H1 (cell line): ENCODE measurements around the gene TGM4. TPM values are rescaled to one million over a fixed set of nuclear protein-coding genes. Genes with fewer than 3 reads are reported as not detected.
A peak's percentile ranks its signal among the peaks of the same experiment; 100 is the strongest.

Source experiments
- CTCF ChIA-PET: fragments of 300-600 bp; sonication (Branson Sonifier 250); formaldehyde crosslinking; loops from one replicate; lab custom pipeline; 2021; ENCODE audit not compliant: partially characterized antibody; lab: Charles Lee
- POLR2A ChIA-PET: fragments of 300-600 bp; sonication (Branson Sonifier 250); formaldehyde crosslinking; loops from one replicate; lab custom pipeline; 2021; ENCODE audit warnings: inconsistent platforms; ENCODE audit not compliant: partially characterized antibody; lab: Charles Lee
- DNase-seq, 2 experiments: peaks; one replicate each; pipeline versions ENCODE4 v3.0.0 to v3.0.0-alpha.2; 2010 to 2022; ENCODE audit warnings: low spot score in 2 of 2, low read depth in 1 of 2, mixed read lengths in 1 of 2
- FAIRE-seq: peaks from 2 replicates; lab custom pipeline; 2011; peaks lifted over from hg19 to GRCh38; lab: Jason Lieb, UNC
- H2AFZ ChIP-seq: 2 replicates; pipeline ENCODE4 v1.8.1; 2012; ENCODE audit warnings: low read length, inconsistent platforms
- H2AK5ac ChIP-seq: 2 replicates; pipeline ENCODE4 v1.6.1; 2013; ENCODE audit warnings: low read depth, low read length
- H2BK120ac ChIP-seq: replicated peaks from 2 replicates; pipeline ENCODE3; 2013; ENCODE audit warnings: low read depth, low read length, inconsistent platforms
- H2BK12ac ChIP-seq: 2 replicates; pipeline ENCODE4 v1.6.1; 2013; ENCODE audit warnings: low read depth, low read length
- H2BK15ac ChIP-seq: 2 replicates; pipeline ENCODE4 v1.6.1; 2013; ENCODE audit warnings: low read length
- H2BK20ac ChIP-seq: 2 replicates; pipeline ENCODE4 v1.6.1; 2013; ENCODE audit warnings: low read length
- H2BK5ac ChIP-seq: 2 replicates; pipeline ENCODE4 v1.6.1; 2013; ENCODE audit warnings: low read depth, low read length
- H3K14ac ChIP-seq: 2 replicates; pipeline ENCODE4 v1.6.1; 2013; ENCODE audit warnings: inconsistent platforms; ENCODE audit not compliant: insufficient read length
- H3K18ac ChIP-seq: 2 replicates; pipeline ENCODE4 v1.6.1; 2013; ENCODE audit warnings: low read length; ENCODE audit errors: extremely low read depth
- H3K23ac ChIP-seq: 2 replicates; pipeline ENCODE4 v1.6.1; 2013; ENCODE audit warnings: inconsistent platforms; ENCODE audit not compliant: insufficient read length
- H3K23me2 ChIP-seq: 2 replicates; pipeline ENCODE4 v1.6.1; 2013; ENCODE audit warnings: low read depth, low read length
- H3K27ac ChIP-seq: 2 replicates; pipeline ENCODE4 v1.6.1; 2011; ENCODE audit warnings: low read depth, low read length, inconsistent platforms
- H3K27me3 ChIP-seq, 4 experiments: replicated peaks in 1 of 4; 1 replicate in 1 of 4; 2 replicates in 3 of 4; pipeline versions ENCODE4 v1.6.1 to v1.8.1; 2011 to 2013; ENCODE audit warnings: low read length in 3 of 4, mild to moderate bottlenecking in 3 of 4, inconsistent platforms in 2 of 4, mixed read lengths in 2 of 4, moderate library complexity in 1 of 4; ENCODE audit not compliant: control insufficient read depth in 3 of 4, insufficient read depth in 3 of 4; ENCODE audit errors: extremely low read depth in 1 of 4
- H3K36me3 ChIP-seq, 4 experiments: 2 replicates each; pipeline versions ENCODE4 v1.6.1 to v1.8.1; 2011 to 2013; ENCODE audit warnings: mild to moderate bottlenecking in 4 of 4, low read length in 3 of 4, moderate library complexity in 2 of 4, control low read depth in 1 of 4, inconsistent platforms in 1 of 4; ENCODE audit not compliant: insufficient read depth in 4 of 4, control insufficient read depth in 2 of 4
- H3K4ac ChIP-seq: replicated peaks from 2 replicates; pipeline ENCODE3; 2013; ENCODE audit warnings: low read length, low read depth, mixed read lengths, inconsistent platforms; ENCODE audit not compliant: insufficient read length
- H3K4me1 ChIP-seq, 4 experiments: replicated peaks in 1 of 4; 1 replicate in 1 of 4; 2 replicates in 3 of 4; pipeline versions ENCODE4 v1.6.1 to v1.8.1; 2011 to 2013; ENCODE audit warnings: low read length in 3 of 4, inconsistent platforms in 2 of 4, mixed read lengths in 1 of 4; ENCODE audit not compliant: insufficient read depth in 4 of 4, control insufficient read depth in 3 of 4
- H3K4me2 ChIP-seq, 2 experiments: 2 replicates each; pipeline versions ENCODE4 v1.6.1 to v1.8.1; 2011 to 2013; ENCODE audit warnings: low read depth in 2 of 2, low read length in 2 of 2, control low read depth in 1 of 2, inconsistent platforms in 1 of 2, mild to moderate bottlenecking in 1 of 2; ENCODE audit not compliant: insufficient read depth in 1 of 2
- H3K4me3 ChIP-seq, 4 experiments: fragments of 200-600, 300-600 bp in 1 of 4; sonication (generic), shearing (Covaris generic), sonication (Bioruptor Twin) in 1 of 4; 2 replicates each; pipeline versions ENCODE4 v1.5.1 to v1.8.1; 2011 to 2016; ENCODE audit warnings: low read length in 4 of 4, low read depth in 3 of 4, control low read depth in 2 of 4, inconsistent platforms in 2 of 4, mild to moderate bottlenecking in 2 of 4, mixed read lengths in 1 of 4, moderate library complexity in 1 of 4; ENCODE audit not compliant: insufficient read depth in 2 of 4; ENCODE audit errors: extremely low read depth in 1 of 4
- H3K56ac ChIP-seq: replicated peaks from 2 replicates; pipeline ENCODE3; 2013; ENCODE audit warnings: low read depth, mild to moderate bottlenecking, mixed read lengths, low read length, inconsistent platforms; ENCODE audit not compliant: insufficient read length
- H3K79me1 ChIP-seq: 2 replicates; pipeline ENCODE4 v1.6.1; 2013; ENCODE audit warnings: low read depth, low read length, control low read depth
- H3K79me2 ChIP-seq, 2 experiments: 2 replicates each; pipeline versions ENCODE4 v1.6.1 to v1.8.1; 2012 to 2013; ENCODE audit warnings: low read length in 2 of 2, mild to moderate bottlenecking in 2 of 2, inconsistent platforms in 1 of 2; ENCODE audit not compliant: insufficient read depth in 2 of 2, control insufficient read depth in 1 of 2
- H3K9ac ChIP-seq, 4 experiments: replicated peaks in 1 of 4; 1 replicate in 1 of 4; 2 replicates in 3 of 4; pipeline versions ENCODE4 v1.6.1 to v1.8.1; 2011 to 2013; ENCODE audit warnings: low read depth in 3 of 4, low read length in 3 of 4, control low read depth in 2 of 4, mild to moderate bottlenecking in 2 of 4, moderate library complexity in 2 of 4, inconsistent platforms in 1 of 4; ENCODE audit errors: extremely low read depth in 1 of 4
- H3K9me3 ChIP-seq, 2 experiments: 2 replicates each; pipeline versions ENCODE4 v1.6.1 to v1.8.1; 2012 to 2013; ENCODE audit warnings: mild to moderate bottlenecking in 2 of 2, moderate library complexity in 2 of 2, control low read depth in 1 of 2, inconsistent platforms in 1 of 2, low read depth in 1 of 2, low read length in 1 of 2, mixed read lengths in 1 of 2; ENCODE audit not compliant: insufficient read depth in 2 of 2
- H4K20me1 ChIP-seq, 2 experiments: replicated peaks in 1 of 2; 2 replicates each; pipeline versions ENCODE3 to v1.8.1; 2011 to 2013; ENCODE audit warnings: inconsistent platforms in 2 of 2, low read length in 2 of 2, mild to moderate bottlenecking in 1 of 2; ENCODE audit not compliant: insufficient read depth in 2 of 2, control insufficient read depth in 1 of 2
- H4K5ac ChIP-seq: 2 replicates; pipeline ENCODE4 v1.6.1; 2013; ENCODE audit warnings: low read length, low read depth, mixed read lengths, inconsistent platforms; ENCODE audit not compliant: insufficient read length
- H4K8ac ChIP-seq: 2 replicates; pipeline ENCODE4 v1.8.0; 2013; ENCODE audit warnings: mild to moderate bottlenecking, moderate library complexity, low read length, inconsistent platforms; ENCODE audit not compliant: insufficient read depth; ENCODE audit errors: extremely low read depth
- H4K91ac ChIP-seq: replicated peaks from 2 replicates; pipeline ENCODE3; 2013; ENCODE audit warnings: low read length, mixed read lengths, inconsistent platforms; ENCODE audit not compliant: insufficient read length
- BACH1 ChIP-seq: IDR thresholded peaks from 2 replicates; pipeline ENCODE4 v1.6.1; 2012; ENCODE audit warnings: low read length, improper control_type of control experiment
- BCL11A ChIP-seq, 2 experiments: IDR thresholded peaks; one replicate each; pipeline ENCODE4 v1.6.1; 2011; ENCODE audit warnings: low read depth in 2 of 2, low read length in 2 of 2, mild to moderate bottlenecking in 2 of 2
- BRCA1 ChIP-seq: IDR thresholded peaks from 2 replicates; pipeline ENCODE4 v1.6.1; 2012; ENCODE audit warnings: low read depth, low read length, improper control_type of control experiment
- CHD1 ChIP-seq: IDR thresholded peaks from 2 replicates; pipeline ENCODE4 v1.6.1; 2012; ENCODE audit warnings: low read depth, low read length, improper control_type of control experiment
- CREB1 ChIP-seq: IDR thresholded peaks from 2 replicates; pipeline ENCODE4 v1.6.1; 2012; ENCODE audit warnings: inconsistent platforms
- CTBP2 ChIP-seq: IDR thresholded peaks from 2 replicates; pipeline ENCODE4 v1.7.0; 2011; ENCODE audit warnings: borderline replicate concordance, mild to moderate bottlenecking, moderate library complexity, mixed read lengths, low read length; ENCODE audit not compliant: insufficient read depth, insufficient read length
- EP300 ChIP-seq, 2 experiments: IDR thresholded peaks; 1 replicate in 1 of 2; 2 replicates in 1 of 2; pipeline ENCODE4 v1.6.1; 2011 to 2012; ENCODE audit warnings: low read depth in 2 of 2, low read length in 2 of 2, mild to moderate bottlenecking in 2 of 2, borderline replicate concordance in 1 of 2, inconsistent platforms in 1 of 2, moderate library complexity in 1 of 2
- HDAC6 ChIP-seq: IDR thresholded peaks from one replicate; pipeline ENCODE4 v1.7.1; 2012; ENCODE audit warnings: low read depth, mild to moderate bottlenecking, inconsistent platforms, low read length, moderate library complexity
- KDM4A ChIP-seq: IDR thresholded peaks from one replicate; pipeline ENCODE4 v1.7.1; 2012; ENCODE audit warnings: low read depth, mild to moderate bottlenecking, moderate library complexity, low read length, inconsistent platforms; ENCODE audit not compliant: severe bottlenecking
- SIX5 ChIP-seq: IDR thresholded peaks from 2 replicates; pipeline ENCODE4 v1.6.1; 2011; ENCODE audit warnings: mild to moderate bottlenecking, low read depth, low read length
- TAF7 ChIP-seq: optimal IDR thresholded peaks from 2 replicates; pipeline ENCODE3; 2011; ENCODE audit warnings: low read depth, mild to moderate bottlenecking, inconsistent platforms, low read length, moderate library complexity, borderline replicate concordance
- WGBS, 2 experiments: shearing (Covaris generic) in 1 of 2; methylation state at CpG; one replicate each; pipeline versions ENCODE4 v1.1.6 to v1.1.7; 2013 to 2015; ENCODE audit warnings: low lambda C conversion rate in 2 of 2, mixed read lengths in 2 of 2, inconsistent platforms in 1 of 2, low coverage in 1 of 2, missing lambda C conversion rate in 1 of 2; ENCODE audit not compliant: insufficient replicate concordance in 2 of 2, insufficient coverage in 1 of 2, insufficient read length in 1 of 2; ENCODE audit errors: extremely low coverage in 1 of 2, missing lambda C conversion rate in 1 of 2; 5-methylcytosine and 5-hydroxymethylcytosine counted together
- polyA plus RNA-seq, 7 experiments: library from polyadenylated mRNA; depleted of rRNA in 3 of 7; stranded (reverse) in 5 of 7; unstranded in 2 of 7; fragments of >200 nt in 5 of 7; fragments of 200-250 nt in 2 of 7; gene quantifications; 1 replicate in 5 of 7; 2 replicates in 1 of 7; 4 replicates in 1 of 7; pipeline versions ENCODE4 v1.2.1 to v1.2.3, GENCODE V29; 2011 to 2013; ENCODE audit warnings: missing spikeins in 2 of 7, mixed read lengths in 2 of 7
- total RNA-seq: library from RNA; stranded (reverse); fragmentation: NEBNext Ultra II Directional; extraction: Animal tissue kit (Norgen Biotek cat#: 25700); gene quantifications from 2 replicates; pipeline ENCODE4 v1.2.1, GENCODE V29; 2021
- TF ChIP-seq, protein P1 (sequence below), 3 experiments: IDR thresholded peaks; 1 replicate in 2 of 3; 2 replicates in 1 of 3; pipeline versions ENCODE4 v1.5.1 to v1.6.1; 2011; ENCODE audit warnings: low read length in 3 of 3, mild to moderate bottlenecking in 3 of 3, inconsistent platforms in 2 of 3, low read depth in 1 of 3, moderate library complexity in 1 of 3; ENCODE audit not compliant: insufficient read depth in 1 of 3; ENCODE audit errors: control extremely low read depth in 1 of 3

TGM4 gene
- total and polyA plus RNA-seq, 2 of the 8 experiments (the other 6 are each of a cell fraction or from before 2014, with no cell fraction given): 0.02 TPM; not detected in 1

DNA sequence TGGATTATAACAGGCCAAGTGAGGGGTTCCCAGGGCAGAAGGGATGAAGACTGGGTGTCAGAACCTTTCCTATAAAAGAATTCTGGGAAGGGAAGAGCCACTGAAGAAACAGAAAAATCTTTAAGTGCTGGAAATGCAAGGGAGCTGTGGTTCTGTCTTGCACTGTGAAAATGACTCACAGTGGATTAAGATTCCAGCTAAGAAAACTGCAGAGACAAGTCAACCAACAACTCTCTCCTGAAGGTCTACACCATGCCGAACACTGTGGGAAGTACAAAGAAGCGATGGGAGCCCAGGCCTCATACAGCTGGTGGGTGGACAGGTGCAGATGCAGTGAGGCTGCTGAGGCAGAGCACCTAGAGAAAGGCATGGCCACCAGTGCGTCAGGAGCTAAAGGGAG is 73.8 kb downstream of the TGM4 start:
- Histone ChIP-seq H3K18ac (no peak overlapping the region), H3K4ac (no peak overlapping the region), H3K23ac (no peak overlapping the region), H3K79me1 (peaks cover 12% of the 10 kb centered on the region), H2BK20ac (no peak overlapping the region), H4K5ac (no peak overlapping the region), H3K9me3 (no peaks in the 10 kb centered on the region), H4K8ac (no peak overlapping the region), H3K4me3 (no peak overlapping the region), H3K4me2 (no peak overlapping the region), H2BK5ac (peak overlapping the region; percentile 6; the same call in 1 of the 2 replicates), H3K27me3 (no peaks in the 10 kb centered on the region), H3K9ac (no peak overlapping the region), H3K27ac (no peak overlapping the region), H3K4me1 (peaks cover 0 to 5% (median 2%) of the 10 kb centered on the region in 4 experiments; a peak in 3 of 7 replicates), H4K91ac (no peak overlapping the region), H3K36me3 (peaks cover 0 to 8% (median 5%) of the 10 kb centered on the region in 4 experiments; a peak in 5 of 8 replicates), H3K23me2 (no peaks in the 10 kb centered on the region), H3K79me2 (peaks cover 4 to 11% of the 10 kb centered on the region in 2 experiments; a peak in 2 of 4 replicates), H3K56ac (no peak overlapping the region), H2BK15ac (no peak overlapping the region), H2BK12ac (no peak overlapping the region), H2BK120ac (no peak overlapping the region), H4K20me1 (peaks cover 0 to 11% of the 10 kb centered on the region in 2 experiments), H3K14ac (no peak overlapping the region), H2AK5ac (no peak overlapping the region), H2AFZ (no peak overlapping the region)
- ChIA-PET CTCF (no interaction called here), POLR2A (no interaction called here)
- DNase-seq: no peak
- FAIRE-seq: no peak
- 84% methylated on average over 3 of the region's 3 CpGs; no CpG with 5 or more reads in 1 of the 2 experiments for WGBS, 2 experiments
- no peak for TF ChIP-seq KDM4A
- TF ChIP-seq EP300 (IDR thresholded peaks at IDR 0.05; ENCODE audit: borderline replicate concordance in 1 of 2, low read depth in 2 of 2, low read length in 2 of 2): no peak
- TF ChIP-seq SIX5: no peak
- TF ChIP-seq BACH1: no peak
- no peak for TF ChIP-seq CREB1
- TF ChIP-seq, protein P1, sequence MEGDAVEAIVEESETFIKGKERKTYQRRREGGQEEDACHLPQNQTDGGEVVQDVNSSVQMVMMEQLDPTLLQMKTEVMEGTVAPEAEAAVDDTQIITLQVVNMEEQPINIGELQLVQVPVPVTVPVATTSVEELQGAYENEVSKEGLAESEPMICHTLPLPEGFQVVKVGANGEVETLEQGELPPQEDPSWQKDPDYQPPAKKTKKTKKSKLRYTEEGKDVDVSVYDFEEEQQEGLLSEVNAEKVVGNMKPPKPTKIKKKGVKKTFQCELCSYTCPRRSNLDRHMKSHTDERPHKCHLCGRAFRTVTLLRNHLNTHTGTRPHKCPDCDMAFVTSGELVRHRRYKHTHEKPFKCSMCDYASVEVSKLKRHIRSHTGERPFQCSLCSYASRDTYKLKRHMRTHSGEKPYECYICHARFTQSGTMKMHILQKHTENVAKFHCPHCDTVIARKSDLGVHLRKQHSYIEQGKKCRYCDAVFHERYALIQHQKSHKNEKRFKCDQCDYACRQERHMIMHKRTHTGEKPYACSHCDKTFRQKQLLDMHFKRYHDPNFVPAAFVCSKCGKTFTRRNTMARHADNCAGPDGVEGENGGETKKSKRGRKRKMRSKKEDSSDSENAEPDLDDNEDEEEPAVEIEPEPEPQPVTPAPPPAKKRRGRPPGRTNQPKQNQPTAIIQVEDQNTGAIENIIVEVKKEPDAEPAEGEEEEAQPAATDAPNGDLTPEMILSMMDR (IDR thresholded peaks at IDR 0.05; ENCODE audit: control extremely low read depth in 1 of 3, insufficient read depth in 1 of 3, low read depth in 1 of 3, low read length in 3 of 3): no peak
- TF ChIP-seq TAF7: no peak
- TF ChIP-seq CTBP2: no peak
- TF ChIP-seq BRCA1: no peak
- no peak for TF ChIP-seq HDAC6
- TF ChIP-seq BCL11A (IDR thresholded peaks at IDR 0.05; ENCODE audit: low read depth in 2 of 2, low read length in 2 of 2): no peak
- no peak for TF ChIP-seq CHD1
